NCI-H82 treated with DMSO at 0.1 percent for 48 hours (cell line): ENCODE data around the gene NOC2L.

ENCODE experiments used
- DNase-seq: peaks from one replicate; lab custom pipeline; 2025; ENCODE audit not compliant: unreplicated experiment; lab: John Stamatoyannopoulos, UW

NOC2L gene

GRCh38 chr1:975365-975764 is 16.3 kb upstream of the NOC2L start:
- no peak for DNase-seq

DNA sequence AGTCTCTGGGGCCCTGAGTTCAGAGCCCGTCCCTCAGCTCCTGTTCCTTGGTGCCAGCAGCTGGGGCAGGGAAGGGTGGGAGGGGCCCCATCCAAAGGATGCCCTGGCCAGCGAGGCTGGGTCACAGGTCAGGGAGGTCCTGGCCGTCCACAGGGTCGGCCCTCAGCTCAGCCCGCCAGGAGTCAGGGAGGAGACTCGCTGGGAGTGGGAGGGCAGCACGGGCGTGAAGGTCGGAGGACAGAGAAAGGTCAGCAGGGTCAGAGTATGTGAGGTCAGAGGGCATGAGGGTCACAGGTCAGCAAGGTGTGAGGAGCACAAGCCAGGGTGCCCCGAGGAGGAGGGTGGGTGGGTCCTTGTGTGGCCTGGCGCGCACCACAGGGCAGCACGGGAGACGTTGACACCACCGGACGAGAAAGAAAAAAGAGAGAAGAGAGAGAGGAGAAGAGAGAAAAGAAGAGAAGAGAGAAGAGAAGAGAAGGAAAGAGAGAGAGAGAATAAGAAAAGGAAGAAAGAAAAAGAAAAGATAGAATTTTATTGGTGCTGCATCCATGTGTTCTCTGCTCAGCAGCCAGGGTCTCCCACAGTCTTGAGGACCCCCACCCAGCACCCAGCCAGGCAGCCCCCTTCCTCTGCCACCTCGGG is 15.8 kb upstream of the NOC2L start:
- no peak for DNase-seq

DNA sequence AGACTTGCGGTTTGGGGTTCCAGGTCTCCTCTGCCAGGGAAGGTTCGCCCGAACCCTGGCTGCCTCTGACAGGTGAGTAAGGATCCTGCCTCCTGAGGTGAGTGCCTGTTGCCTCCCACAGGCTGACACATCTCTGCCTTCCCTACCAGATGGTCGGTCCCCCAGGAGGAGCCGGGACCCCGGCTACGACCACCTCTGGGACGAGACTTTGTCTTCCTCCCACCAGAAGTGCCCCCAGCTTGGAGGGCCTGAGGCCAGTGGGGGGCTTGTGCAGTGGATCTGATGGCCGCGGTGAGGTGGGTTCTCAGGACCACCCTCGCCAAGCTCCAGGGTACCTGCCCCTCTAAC is 15.2 kb upstream of the NOC2L start:
- no peak for DNase-seq

DNA sequence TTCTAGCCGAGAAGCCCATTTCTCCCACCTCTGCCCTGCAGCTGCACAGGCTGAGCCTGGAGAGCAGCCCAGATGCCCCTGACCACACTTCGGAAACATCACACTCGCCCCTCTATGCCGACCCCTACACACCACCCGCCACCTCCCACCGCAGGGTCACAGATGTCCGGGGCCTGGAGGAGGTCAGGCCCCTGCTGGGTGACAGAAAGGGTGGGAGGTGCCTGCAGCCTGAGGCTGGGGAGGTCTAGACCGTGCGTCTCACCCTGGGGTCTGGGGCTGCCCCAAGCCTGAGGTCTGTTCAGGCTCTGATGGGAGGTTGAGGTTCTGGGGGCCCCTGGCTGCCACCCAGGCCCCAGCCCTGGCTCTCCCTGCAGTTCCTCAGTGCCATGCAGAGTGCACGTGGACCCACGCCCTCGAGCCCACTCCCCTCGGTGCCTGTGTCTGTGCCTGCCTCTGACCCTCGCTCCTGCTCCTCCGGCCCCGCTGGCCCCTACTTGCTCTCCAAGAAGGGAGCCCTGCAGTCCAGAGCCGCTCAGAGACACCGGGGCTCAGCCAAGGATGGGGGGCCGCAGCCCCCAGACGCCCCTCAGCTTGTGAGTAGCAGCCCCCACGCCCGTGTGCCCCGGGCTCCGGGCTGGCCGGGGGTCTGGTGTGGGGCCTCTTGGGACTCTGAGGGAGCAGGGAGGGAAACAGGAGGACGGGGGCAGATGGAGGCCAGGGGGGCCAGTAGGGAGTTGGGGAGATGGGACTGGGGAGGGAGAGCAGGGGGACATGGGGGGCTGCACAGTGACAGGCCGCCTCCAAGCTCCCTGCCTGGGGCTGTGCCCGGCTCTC is 14.6 kb upstream of the NOC2L start:
- no peak for DNase-seq

- DNase-seq = no peak
Observed at GRCh38 chr1:972726-973458, 13.8 kb upstream of the NOC2L start.

GRCh38 chr1:971751-972506 is 12.9 kb upstream of the NOC2L start:
- DNase-seq = no peak

- DNase-seq = no peak
Observed at GRCh38 chr1:970973-971730, 12.1 kb upstream of the NOC2L start.

- DNase-seq = no peak
Observed at GRCh38 chr1:970242-970972, 11.4 kb upstream of the NOC2L start.

- DNase-seq = no peak
Observed at GRCh38 chr1:969260-969855, 10.3 kb upstream of the NOC2L start.

GRCh38 chr1:967466-968343 is 8.6 kb upstream of the NOC2L start:
- DNase-seq = no peak

DNA sequence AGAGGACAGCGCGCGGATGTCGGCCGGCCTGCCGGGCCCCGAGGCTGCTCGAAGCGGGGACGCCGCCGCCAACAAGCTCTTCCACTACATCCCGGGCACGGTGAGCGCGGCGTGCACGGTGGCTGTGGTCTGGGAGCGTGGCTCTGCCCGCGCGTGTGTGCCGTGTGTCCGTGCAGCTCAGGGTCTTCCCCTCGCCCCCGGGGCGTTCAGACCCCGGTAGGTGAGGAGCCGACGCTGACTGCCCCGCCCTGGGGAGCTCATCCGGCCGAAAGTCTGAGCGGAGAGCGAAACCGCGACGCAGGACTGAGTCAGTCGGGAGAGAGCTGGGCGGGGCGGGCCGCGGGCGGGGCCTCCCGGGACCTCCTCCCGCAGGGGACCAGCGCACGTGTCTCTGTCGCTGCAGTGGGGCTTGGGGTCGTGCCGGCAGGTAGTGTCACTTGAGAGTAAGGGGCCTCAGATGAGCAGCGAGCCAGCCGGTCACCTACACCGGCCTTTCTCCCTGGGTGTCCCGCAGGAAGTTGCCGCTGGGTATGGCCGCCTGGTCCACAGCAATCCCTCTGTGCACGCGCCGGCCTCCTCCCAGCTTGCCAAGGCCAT is 7.7 kb upstream of the NOC2L start:
- no peak for DNase-seq

DNA sequence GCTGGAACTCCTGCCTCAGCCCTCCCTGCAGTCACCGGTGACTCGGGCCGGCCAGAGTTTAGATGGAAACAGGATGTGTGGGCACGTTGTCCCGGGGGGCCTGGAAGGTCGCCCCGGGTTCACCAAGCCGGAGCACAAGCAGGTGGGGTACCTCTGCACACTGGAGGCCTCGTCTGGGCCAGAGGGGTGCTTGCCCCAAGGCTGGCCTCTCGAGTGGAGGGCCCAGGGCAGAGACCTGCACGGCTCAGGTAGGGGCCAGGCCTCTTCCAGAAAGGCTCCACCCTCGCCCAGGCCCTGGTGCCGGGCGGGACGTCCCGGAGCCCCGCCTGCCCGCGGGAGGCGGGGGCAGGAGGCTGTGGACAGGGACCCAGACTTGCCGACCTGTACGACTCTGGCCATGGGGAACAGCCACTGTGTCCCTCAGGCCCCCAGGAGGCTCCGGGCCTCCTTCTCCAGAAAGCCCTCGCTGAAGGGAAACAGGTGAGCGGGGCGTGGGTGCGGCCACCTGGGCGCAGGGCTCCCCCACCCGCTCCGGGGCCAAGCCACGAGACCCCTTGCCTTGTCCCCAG is 7.2 kb upstream of the NOC2L start, which contains the start of gene PLEKHN1:
Gene PLEKHN1 (plus strand): TSS at position 348 of the 569 bp plus-strand sequence. CDS start 50 bp downstream, at position 398.
- no peak for DNase-seq

DNA sequence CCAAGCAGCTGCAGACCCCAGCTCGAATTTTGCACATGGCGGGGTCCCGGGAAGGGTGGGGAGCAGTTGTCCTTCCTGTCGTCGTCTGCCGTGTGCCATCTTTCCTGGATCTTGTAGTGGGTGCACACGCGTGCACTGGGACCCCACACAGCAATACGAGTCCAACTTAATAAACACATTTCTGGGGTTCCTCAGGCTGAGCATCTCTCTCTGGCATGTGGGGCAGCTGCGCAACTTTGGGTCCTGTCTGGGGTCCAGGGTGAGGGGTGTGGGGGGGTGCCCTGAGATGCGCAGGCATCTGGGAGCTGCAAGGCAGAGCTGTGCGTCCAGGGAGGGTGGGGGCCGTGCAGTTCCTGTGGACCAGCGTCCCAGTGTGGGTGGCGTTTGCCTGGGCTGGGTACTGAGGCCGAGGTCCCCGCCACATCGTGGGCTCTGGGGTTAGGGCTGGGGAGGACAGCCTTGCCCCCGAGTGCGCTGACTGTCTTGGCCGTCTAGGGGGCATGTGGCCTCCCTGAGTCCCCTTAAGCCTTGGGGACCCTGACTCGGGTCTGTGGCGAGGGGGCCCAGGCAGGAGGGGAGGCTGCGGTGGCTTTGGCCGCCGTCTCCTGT is 6.6 kb upstream of the NOC2L start:
- DNase-seq = no peak

DNA sequence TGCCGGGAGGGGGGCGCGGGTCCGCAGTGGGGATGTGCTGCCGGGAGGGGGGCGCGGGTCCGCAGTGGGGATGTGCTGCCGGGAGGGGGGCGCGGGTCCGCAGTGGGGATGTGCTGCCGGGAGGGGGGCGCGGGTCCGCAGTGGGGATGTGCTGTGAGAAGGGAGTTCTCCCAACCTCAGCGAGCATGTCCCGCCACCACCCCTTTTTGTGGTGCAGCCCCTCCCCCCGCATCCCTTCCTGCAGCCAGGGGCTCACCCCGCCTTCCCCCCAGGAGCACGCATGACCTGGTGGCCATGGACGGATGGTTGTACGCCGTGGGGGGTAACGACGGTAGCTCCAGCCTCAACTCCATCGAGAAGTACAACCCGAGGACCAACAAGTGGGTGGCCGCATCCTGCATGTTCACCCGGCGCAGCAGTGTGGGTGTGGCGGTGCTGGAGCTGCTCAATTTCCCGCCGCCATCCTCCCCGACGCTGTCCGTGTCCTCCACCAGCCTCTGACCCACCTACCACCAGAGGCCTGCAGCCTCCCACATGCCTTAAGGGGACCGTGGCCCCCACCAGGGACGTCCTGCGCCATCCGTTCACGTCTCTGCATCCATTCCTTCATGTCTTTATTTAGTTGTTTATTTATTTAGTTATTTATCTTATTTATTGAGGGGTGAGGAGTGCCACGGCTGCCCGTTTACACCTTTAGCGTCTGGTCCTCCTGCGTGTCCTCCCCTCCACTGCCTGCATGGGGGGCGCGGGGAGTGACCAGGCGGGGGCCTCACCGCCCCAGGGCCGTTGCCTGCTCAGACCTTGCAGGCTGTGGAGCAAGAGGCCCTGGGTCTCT is 5.9 kb upstream of the NOC2L start:
- no peak for DNase-seq

DNA sequence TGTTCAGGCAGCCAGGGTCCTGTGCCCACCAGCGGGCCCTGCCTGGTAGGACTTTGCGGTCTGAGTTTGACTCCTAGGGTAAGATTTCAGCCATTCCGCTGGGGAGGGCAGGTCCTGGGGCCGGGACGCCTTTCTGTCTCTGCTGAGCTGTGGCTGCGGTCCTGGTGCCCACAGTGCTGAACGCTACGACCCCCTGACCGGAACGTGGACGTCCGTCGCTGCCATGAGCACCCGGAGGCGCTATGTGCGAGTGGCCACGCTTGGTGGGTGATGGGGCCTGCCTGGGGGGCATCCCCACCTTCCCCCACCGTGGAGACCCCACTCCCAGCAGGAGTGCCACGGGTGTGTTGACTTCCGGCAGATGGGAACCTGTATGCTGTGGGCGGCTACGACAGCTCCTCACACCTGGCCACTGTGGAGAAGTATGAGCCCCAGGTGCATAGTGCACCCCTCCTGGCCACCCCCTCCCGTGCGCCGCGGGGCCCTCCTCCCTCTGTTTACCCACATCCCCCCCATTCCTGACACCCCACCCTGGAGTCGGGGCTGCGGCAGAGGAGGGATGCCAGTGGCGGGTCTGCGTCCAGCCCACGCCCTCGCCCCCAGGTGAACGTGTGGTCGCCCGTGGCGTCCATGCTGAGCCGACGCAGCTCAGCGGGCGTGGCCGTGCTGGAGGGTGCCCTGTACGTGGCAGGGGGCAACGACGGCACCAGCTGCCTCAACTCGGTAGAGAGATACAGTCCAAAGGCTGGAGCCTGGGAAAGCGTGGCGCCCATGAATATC is 4.9 kb upstream of the NOC2L start:
- DNase-seq = no peak

DNA sequence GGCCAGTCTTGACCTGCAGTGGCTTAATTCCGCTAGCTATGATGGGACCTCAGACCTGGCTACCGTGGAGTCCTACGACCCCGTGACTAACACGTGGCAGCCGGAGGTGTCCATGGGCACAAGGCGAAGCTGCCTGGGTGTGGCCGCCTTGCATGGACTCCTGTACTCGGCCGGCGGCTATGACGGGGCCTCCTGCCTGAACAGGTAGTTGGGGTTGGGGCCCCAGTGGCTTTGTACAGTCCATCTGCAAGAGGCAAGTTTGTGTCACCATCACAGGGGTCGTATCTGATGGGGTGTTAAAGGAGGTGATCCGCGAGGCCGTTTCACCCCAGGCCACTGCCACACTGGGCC is 4.2 kb upstream of the NOC2L start:
- DNase-seq = no peak
